Choroid plexus epithelial cell (primary cell): Measurements from ENCODE around the gene FYTTD1.

Experiments used
- DNase-seq: peaks from one replicate; pipeline ENCODE4 v3.0.0-alpha.2; 2010; ENCODE audit warnings: low read depth
- H3K4me3 ChIP-seq: 2 replicates; pipeline ENCODE4 v1.5.1; 2011; ENCODE audit warnings: low read depth, mild to moderate bottlenecking, control low read depth, low read length, moderate library complexity
- CTCF ChIP-seq: conservative IDR thresholded peaks from 2 replicates; pipeline ENCODE4 v1.5.1; 2011; ENCODE audit warnings: low read depth, mild to moderate bottlenecking, control low read depth, inconsistent platforms, low read length, moderate library complexity

FYTTD1 gene

GRCh38 chr3:197814372-197814771 lies 64.7 kb downstream of the FYTTD1 start:
- TF ChIP-seq CTCF, result no peak
- no peak overlapping the region for H3K4me3 ChIP-seq
- DNase-seq, result no peak

- H3K4me3 ChIP-seq, result no peak overlapping the region
- TF ChIP-seq CTCF, result no peak
- no peak for DNase-seq
Observed at GRCh38 chr3:197820550-197821335, 71.1 kb downstream of the FYTTD1 start.

- no peak overlapping the region for H3K4me3 ChIP-seq
- no peak for TF ChIP-seq CTCF
- no peak for DNase-seq
Observed at GRCh38 chr3:197829397-197830045, 79.8 kb downstream of the FYTTD1 start.

GRCh38 chr3:197830308-197830966 lies 80.8 kb downstream of the FYTTD1 start:
- TF ChIP-seq CTCF, result no peak
- DNase-seq, result no peak
- H3K4me3 ChIP-seq, result no peak overlapping the region

GRCh38 chr3:197830967-197831313 lies 81.3 kb downstream of the FYTTD1 start:
- no peak for TF ChIP-seq CTCF
- no peak for DNase-seq
- H3K4me3 ChIP-seq, result no peak overlapping the region

GRCh38 chr3:197833930-197834715 lies 84.4 kb downstream of the FYTTD1 start:
- no peak for DNase-seq
- H3K4me3 ChIP-seq, result no peak overlapping the region
- no peak for TF ChIP-seq CTCF
